ENCODE measurements around the gene TTLL9.

Gene TTLL9

GRCh38 chr20:31933698-31934097 lies 63.3 kb downstream of the TTLL9 start:
- FAIRE-seq: no peak

GRCh38 chr20:31934491-31934890 lies 64.1 kb downstream of the TTLL9 start:
- DNase-seq (ENCODE audit: insufficient read length, low spot score) (no peak), FAIRE-seq (no peak)
- TF ChIP-seq PAX5 (IDR thresholded peaks at IDR 0.05; ENCODE audit: insufficient read depth, low read length, severe bottlenecking): no peak
- TF ChIP-seq POU2F2 (IDR thresholded peaks at IDR 0.05; ENCODE audit: low read depth, low read length): no peak
- no peak for TF ChIP-seq POLR2A (IDR thresholded peaks at IDR 0.05; ENCODE audit: low read depth, low read length)

More at GRCh38 chr20:31933698-31934097, 63.3 kb downstream of the TTLL9 start:
- no peak for DNase-seq (ENCODE audit: insufficient read length, low spot score)
- TF ChIP-seq POU2F2 (IDR thresholded peaks at IDR 0.05; ENCODE audit: low read depth, low read length) (no peak), SPI1 (IDR thresholded peaks at IDR 0.05; ENCODE audit: low read depth, low read length) (no peak)

GRCh38 chr20:31934968-31935764 lies 64.7 kb downstream of the TTLL9 start:
- TF ChIP-seq POU2F2 (IDR thresholded peaks at IDR 0.05; ENCODE audit: low read depth, low read length) (no peak), TAF1 (IDR thresholded peaks at IDR 0.05; ENCODE audit: low read depth, low read length) (no peak), SPI1 (IDR thresholded peaks at IDR 0.05; ENCODE audit: low read depth, low read length) (no peak), POLR2A (IDR thresholded peaks at IDR 0.05; ENCODE audit: low read depth, low read length) (no peak), PAX5 (IDR thresholded peaks at IDR 0.05; ENCODE audit: insufficient read depth, low read length, severe bottlenecking) (no peak)
- FAIRE-seq (no peak), DNase-seq (ENCODE audit: insufficient read length, low spot score) (no peak)

- DNase-seq (ENCODE audit: insufficient read length, low spot score) (no peak), FAIRE-seq (no peak)
- TF ChIP-seq PAX5 (IDR thresholded peaks at IDR 0.05; ENCODE audit: insufficient read depth, low read length, severe bottlenecking): no peak
- TF ChIP-seq SPI1 (IDR thresholded peaks at IDR 0.05; ENCODE audit: low read depth, low read length): no peak
- no peak for TF ChIP-seq TAF1 (IDR thresholded peaks at IDR 0.05; ENCODE audit: low read depth, low read length)
- no peak for TF ChIP-seq POLR2AphosphoS5 (IDR thresholded peaks at IDR 0.05; ENCODE audit: low read depth, low read length)
- TF ChIP-seq POLR2A (IDR thresholded peaks at IDR 0.05; ENCODE audit: low read depth, low read length): no peak
- TF ChIP-seq POU2F2 (IDR thresholded peaks at IDR 0.05; ENCODE audit: low read depth, low read length): no peak
These were observed 66.0 kb downstream of the TTLL9 start for GRCh38 chr20:31936420-31936819.

- no peak for TF ChIP-seq POU2F2 (IDR thresholded peaks at IDR 0.05; ENCODE audit: low read depth, low read length)
- no peak for TF ChIP-seq TAF1 (IDR thresholded peaks at IDR 0.05; ENCODE audit: low read depth, low read length)
- TF ChIP-seq SPI1 (IDR thresholded peaks at IDR 0.05; ENCODE audit: low read depth, low read length): no peak
- TF ChIP-seq PAX5 (IDR thresholded peaks at IDR 0.05; ENCODE audit: insufficient read depth, low read length, severe bottlenecking): no peak
- no peak for TF ChIP-seq POLR2A (IDR thresholded peaks at IDR 0.05; ENCODE audit: low read depth, low read length)
- TF ChIP-seq POLR2AphosphoS5 (IDR thresholded peaks at IDR 0.05; ENCODE audit: low read depth, low read length): no peak
- no peak for FAIRE-seq
- DNase-seq (ENCODE audit: insufficient read length, low spot score): no peak
These were observed 67.4 kb downstream of the TTLL9 start for GRCh38 chr20:31937820-31938219.

GRCh38 chr20:31939661-31940060 lies 69.2 kb downstream of the TTLL9 start:
- DNase-seq (ENCODE audit: insufficient read length, low spot score): no peak
- no peak for FAIRE-seq
- no peak for TF ChIP-seq TAF1 (IDR thresholded peaks at IDR 0.05; ENCODE audit: low read depth, low read length)
- TF ChIP-seq POLR2AphosphoS5 (IDR thresholded peaks at IDR 0.05; ENCODE audit: low read depth, low read length): no peak
- TF ChIP-seq PAX5 (IDR thresholded peaks at IDR 0.05; ENCODE audit: insufficient read depth, low read length, severe bottlenecking): no peak
- no peak for TF ChIP-seq POLR2A (IDR thresholded peaks at IDR 0.05; ENCODE audit: low read depth, low read length)
- TF ChIP-seq SPI1 (IDR thresholded peaks at IDR 0.05; ENCODE audit: low read depth, low read length): no peak
- no peak for TF ChIP-seq POU2F2 (IDR thresholded peaks at IDR 0.05; ENCODE audit: low read depth, low read length)

GRCh38 chr20:31943052-31943471 lies 72.6 kb downstream of the TTLL9 start:
- no peak for TF ChIP-seq POU2F2 (IDR thresholded peaks at IDR 0.05; ENCODE audit: low read depth, low read length)
- DNase-seq (ENCODE audit: insufficient read length, low spot score) (no peak), FAIRE-seq (no peak)

GRCh38 chr20:31945319-31945718 lies 74.9 kb downstream of the TTLL9 start:
- FAIRE-seq: no peak
- no peak for DNase-seq (ENCODE audit: insufficient read length, low spot score)
- no peak for TF ChIP-seq POLR2AphosphoS5 (IDR thresholded peaks at IDR 0.05; ENCODE audit: low read depth, low read length)

- FAIRE-seq: no peak
- no peak for TF ChIP-seq TAF1 (IDR thresholded peaks at IDR 0.05; ENCODE audit: low read depth, low read length)
- no peak for TF ChIP-seq POLR2A (IDR thresholded peaks at IDR 0.05; ENCODE audit: low read depth, low read length)
- TF ChIP-seq POU2F2 (IDR thresholded peaks at IDR 0.05; ENCODE audit: low read depth, low read length): no peak
- no peak for TF ChIP-seq PAX5 (IDR thresholded peaks at IDR 0.05; ENCODE audit: insufficient read depth, low read length, severe bottlenecking)
- no peak for TF ChIP-seq SPI1 (IDR thresholded peaks at IDR 0.05; ENCODE audit: low read depth, low read length)
- no peak for TF ChIP-seq POLR2AphosphoS5 (IDR thresholded peaks at IDR 0.05; ENCODE audit: low read depth, low read length)
These were observed 75.4 kb downstream of the TTLL9 start for GRCh38 chr20:31945785-31946184.

GRCh38 chr20:31948008-31948407 lies 77.6 kb downstream of the TTLL9 start:
- TF ChIP-seq PAX5 (IDR thresholded peaks at IDR 0.05; ENCODE audit: insufficient read depth, low read length, severe bottlenecking): no peak
- no peak for TF ChIP-seq POLR2AphosphoS5 (IDR thresholded peaks at IDR 0.05; ENCODE audit: low read depth, low read length)
- no peak for FAIRE-seq
- DNase-seq (ENCODE audit: insufficient read length, low spot score): no peak

More at GRCh38 chr20:31945785-31946184, 75.4 kb downstream of the TTLL9 start:
- no peak for DNase-seq (ENCODE audit: insufficient read length, low spot score)
